Activated CD4-positive, alpha-beta memory T cell treated with anti-CD3 and anti-CD28 coated beads, Interleukin-2, amount 10 ng/mL, durations not matched to agents 7 days and 5 days (primary cell): ENCODE data around the gene PLK3. TPM values are rescaled to one million over a fixed set of nuclear protein-coding genes. Genes with fewer than 3 reads are reported as not detected.

ENCODE experiments used
- CTCF ChIA-PET: fragments of 350-600 bp; sonication (Branson Sonifier 250); formaldehyde crosslinking; loops from one replicate; lab custom pipeline; 2021; ENCODE audit warnings: antibody characterized with exemption, inconsistent platforms; lab: Charles Lee
- POLR2A ChIA-PET: fragments of 350-600 bp; sonication (Branson Sonifier 250); formaldehyde crosslinking; loops from one replicate; lab custom pipeline; 2021; ENCODE audit warnings: antibody characterized with exemption; lab: Charles Lee
- DNase-seq: peaks from one replicate; pipeline ENCODE4 v3.0.0-alpha.2; 2020
- H3K27ac Mint-ChIP-seq: one replicate; pipeline ENCODE4 v1.8.0; 2021; ENCODE audit warnings: mild to moderate bottlenecking, mixed read lengths
- H3K27me3 Mint-ChIP-seq: one replicate; pipeline ENCODE4 v1.8.0; 2021; ENCODE audit warnings: mixed read lengths
- H3K36me3 Mint-ChIP-seq: one replicate; pipeline ENCODE4 v1.8.0; 2021; ENCODE audit warnings: low read depth, mixed read lengths
- H3K4me1 Mint-ChIP-seq: one replicate; pipeline ENCODE4 v1.8.0; 2021; ENCODE audit warnings: mixed read lengths
- H3K4me3 Mint-ChIP-seq: one replicate; pipeline ENCODE4 v1.8.0; 2021; ENCODE audit warnings: mild to moderate bottlenecking, mixed read lengths
- H3K9me3 Mint-ChIP-seq: one replicate; pipeline ENCODE4 v1.8.0; 2021; ENCODE audit warnings: mixed read lengths
- total RNA-seq, 2 experiments: library from RNA; stranded (reverse); gene quantifications; one replicate each; pipeline ENCODE4 v1.2.3, GENCODE V29; 2021

Gene PLK3
- total RNA-seq, 2 experiments from 2014 or later = 62.8 to 63.5 TPM

- POLR2A ChIA-PET = no interaction called here
- no peaks in the 10 kb centered on the region for H3K4me1 Mint-ChIP-seq
Measured at GRCh38 chr1:44854970-44855369, 54.8 kb downstream of the PLK3 start.

More at GRCh38 chr1:44854970-44855369, 54.8 kb downstream of the PLK3 start:
- no peak overlapping the region for H3K27ac Mint-ChIP-seq
- H3K4me3 Mint-ChIP-seq = no peak overlapping the region
- H3K27me3 Mint-ChIP-seq = no peaks in the 10 kb centered on the region
- peaks cover 17% of the 10 kb centered on the region for H3K36me3 Mint-ChIP-seq
- CTCF ChIA-PET = no interaction called here
- no peak for DNase-seq
- H3K9me3 Mint-ChIP-seq = no peaks in the 10 kb centered on the region

Other genes with a start within 250 kb of the PLK3 start
- 1 to 10 TPM; 4.3 to 5.6 TPM for gene TMEM53, start 125.9 kb upstream of the PLK3 start, total RNA-seq
- 10 to 100 TPM; 20.8 to 21.2 TPM for gene ARMH1, start 125.7 kb upstream of the PLK3 start, total RNA-seq
- not detected for gene RNU5D-1, start 69.2 kb upstream of the PLK3 start, total RNA-seq
- gene KIF2C, start 60.5 kb upstream of the PLK3 start, total RNA-seq = 100 to 1,000 TPM; 105 to 106 TPM
- 1,000 to 10,000 TPM; 1,610 to 1,658 TPM for gene RPS8, start 24.8 kb upstream of the PLK3 start, total RNA-seq
- gene BEST4, start 12.2 kb upstream of the PLK3 start, total RNA-seq = 1 to 10 TPM; 1.0 to 1.3 TPM
- gene DYNLT4, start 7.0 kb downstream of the PLK3 start, total RNA-seq = 1 to 10 TPM; 1.9 to 2.2 TPM
- 1 to 10 TPM; 8.4 to 8.7 TPM for gene BTBD19, start 8.1 kb downstream of the PLK3 start, total RNA-seq
- 1 to 10 TPM in 1 of 2 experiments, under 1 TPM in 1; 0.58 to 1.0 TPM for gene PTCH2, start 42.9 kb downstream of the PLK3 start, total RNA-seq
- 10 to 100 TPM; 18.2 to 18.5 TPM for gene EIF2B3, start 186.2 kb downstream of the PLK3 start, total RNA-seq
- 10 to 100 TPM; 40.3 to 43.5 TPM for gene HECTD3, start 210.9 kb downstream of the PLK3 start, total RNA-seq
- gene UROD, start 211.9 kb downstream of the PLK3 start, total RNA-seq = 10 to 100 TPM; 67.1 to 74.9 TPM